GM18526 (cell line): ENCODE results near the gene LARP1B.

Experiments
- POLR2A ChIP-seq: IDR thresholded peaks from 3 replicates; pipeline ENCODE4 v1.6.1; 2011; ENCODE audit not compliant: insufficient read length; ENCODE audit errors: extremely low read depth

The LARP1B gene

GRCh38 chr4:128255906-128256305, 194.8 kb downstream of the LARP1B start:
- TF ChIP-seq POLR2A = no peak

GRCh38 chr4:128256539-128256938, 195.4 kb downstream of the LARP1B start:
- TF ChIP-seq POLR2A = no peak
